Measurements from ENCODE around the gene TAF6.
A peak's percentile ranks its signal among the peaks of the same experiment; 100 is the strongest.

TAF6 gene

DNA sequence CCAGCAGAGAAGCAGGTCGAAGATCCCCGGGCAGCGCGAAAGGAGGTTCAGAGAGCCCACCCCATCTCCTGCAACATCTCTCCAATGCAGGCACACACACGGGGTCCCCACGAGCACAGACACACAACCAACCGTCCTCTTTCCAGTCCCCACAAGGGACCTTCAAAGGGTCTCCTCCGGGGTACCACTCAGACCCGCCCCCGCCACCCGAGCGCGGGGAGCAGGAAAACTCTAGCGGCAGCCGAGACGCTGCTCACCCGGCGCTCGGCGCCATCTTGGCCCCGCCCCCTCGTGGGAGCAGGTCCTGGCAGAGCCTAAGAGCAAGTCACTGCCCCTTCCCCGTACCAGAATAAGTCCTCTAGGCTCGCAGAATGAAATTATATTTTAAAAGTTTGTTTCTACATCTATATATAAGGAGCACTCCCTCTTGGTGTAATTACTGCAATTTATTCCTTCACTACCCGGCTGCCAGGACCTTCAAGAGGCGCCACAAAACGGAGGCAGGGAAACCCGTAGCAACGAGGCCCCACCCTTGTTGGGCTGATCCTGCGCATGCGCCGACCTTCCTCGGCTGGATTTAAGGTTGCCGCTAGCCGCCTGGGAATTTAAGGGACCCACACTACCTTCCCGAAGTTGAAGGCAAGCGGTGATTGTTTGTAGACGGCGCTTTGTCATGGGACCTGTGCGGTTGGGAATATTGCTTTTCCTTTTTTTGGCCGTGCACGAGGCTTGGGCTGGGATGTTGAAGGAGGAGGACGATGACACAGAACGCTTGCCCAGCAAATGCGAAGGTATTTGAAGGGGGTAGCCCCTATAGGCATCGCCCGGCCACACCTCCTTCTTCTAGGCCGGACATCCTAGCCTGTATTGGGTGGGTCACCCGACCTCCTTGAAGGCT is at the start of gene TAF6, which contains the start of gene CNPY4:
Gene TAF6, minus strand, starts transcription at position 287 of the 898 bp plus-strand sequence. CDS start 5,149 bp downstream, outside the sequence.
Gene CNPY4, plus strand, starts transcription at position 563 of the 898 bp plus-strand sequence. Its CDS starts 111 bp downstream, at position 674.
- DNase-seq, result peak; percentile 94

DNA sequence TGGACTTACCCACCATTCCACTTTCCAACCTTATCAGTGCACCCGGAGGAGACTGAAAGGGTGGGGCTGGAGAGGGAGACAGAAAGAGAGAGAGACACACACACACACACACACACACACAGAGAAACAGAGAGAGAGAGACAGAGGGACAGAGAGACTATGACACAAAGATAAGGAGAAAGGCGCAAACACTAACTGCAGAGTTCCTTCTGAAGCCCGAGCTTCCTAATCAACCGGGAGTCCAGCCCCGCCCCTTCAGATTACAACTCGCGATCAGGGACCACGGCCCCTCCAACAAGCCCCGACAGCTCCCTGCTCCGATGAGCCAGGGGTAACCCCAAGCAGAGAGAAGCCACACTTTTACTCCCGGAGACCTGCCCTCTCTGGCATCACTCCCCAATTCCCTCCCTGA is 48.8 kb upstream of the TAF6 start:
- no peak for DNase-seq

DNA sequence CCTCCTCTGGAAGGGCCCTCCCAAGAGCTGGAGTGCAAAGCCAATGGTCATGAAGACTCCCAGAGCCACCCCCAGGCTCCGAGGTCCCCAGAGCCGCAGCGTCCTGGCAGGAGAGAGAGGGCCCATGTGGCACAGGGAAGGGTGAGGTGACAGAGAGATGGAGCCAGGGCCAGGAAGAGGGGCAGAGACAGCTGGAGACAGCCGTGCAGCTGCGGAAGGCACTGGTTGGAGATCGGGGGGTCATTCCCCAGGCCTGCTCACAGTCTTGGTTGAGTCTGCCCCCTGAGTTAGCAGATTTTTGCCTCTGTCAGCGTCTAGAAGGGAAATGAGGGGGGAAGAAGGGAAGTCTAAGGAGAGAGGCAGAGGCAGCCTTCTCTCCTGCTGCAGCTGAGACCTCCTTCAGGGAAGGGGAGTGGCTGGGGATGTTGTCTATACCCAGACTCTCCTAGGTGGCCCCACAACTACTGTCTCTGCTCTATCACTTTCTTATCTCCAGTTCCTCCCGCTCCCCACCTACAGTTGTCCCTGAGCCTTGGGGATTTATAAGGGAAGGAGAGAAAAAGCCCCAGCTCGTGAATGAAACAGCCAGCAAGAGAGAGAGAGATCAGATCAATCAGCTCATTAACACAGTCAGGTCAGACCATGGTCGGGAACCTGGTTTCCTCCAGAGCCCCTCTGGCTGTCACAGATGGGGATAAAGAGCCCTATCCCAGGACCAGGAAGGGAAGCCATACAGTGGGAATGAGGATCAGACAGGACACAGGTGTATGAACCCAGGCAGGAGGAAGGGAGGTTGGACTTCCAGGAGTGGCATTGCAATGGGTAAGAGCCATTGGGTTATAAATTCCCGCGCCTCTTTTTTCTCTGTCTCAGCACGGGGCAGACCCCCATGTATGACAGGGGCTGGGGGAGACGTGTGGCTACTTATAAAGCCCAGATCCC is 48.1 kb upstream of the TAF6 start:
- DNase-seq, result no peak

DNA sequence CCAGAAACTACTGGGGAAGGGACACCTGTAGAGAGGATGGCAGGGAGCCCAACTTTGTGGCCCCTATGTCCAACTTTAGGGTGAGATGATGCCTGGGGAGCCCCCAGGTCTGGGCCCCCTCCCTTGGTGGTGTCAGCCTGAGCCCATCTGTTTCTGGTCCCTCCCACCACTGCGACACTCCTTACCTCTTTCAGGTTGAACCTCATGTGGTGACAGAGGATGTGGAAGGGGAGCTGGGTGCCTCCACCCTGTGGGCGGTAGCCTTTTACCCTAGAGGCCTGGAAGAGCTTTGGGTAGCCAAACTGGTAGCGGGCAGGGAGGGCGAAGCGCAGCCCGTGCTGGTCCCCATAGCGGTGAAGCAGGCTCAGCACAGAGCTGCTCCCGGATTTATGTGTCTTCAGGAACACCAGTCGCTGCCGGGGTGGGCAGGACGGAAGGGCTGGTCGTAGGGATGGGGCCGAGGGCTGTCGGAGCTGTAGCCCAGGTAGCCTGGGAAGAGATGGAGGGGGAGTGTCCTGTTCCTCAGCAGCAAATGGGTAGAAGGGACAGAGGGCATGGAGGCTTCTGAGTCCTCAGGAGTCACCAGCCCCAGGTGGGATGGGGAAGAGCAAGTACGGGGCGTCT is 47.3 kb upstream of the TAF6 start:
- DNase-seq, result no peak

DNA sequence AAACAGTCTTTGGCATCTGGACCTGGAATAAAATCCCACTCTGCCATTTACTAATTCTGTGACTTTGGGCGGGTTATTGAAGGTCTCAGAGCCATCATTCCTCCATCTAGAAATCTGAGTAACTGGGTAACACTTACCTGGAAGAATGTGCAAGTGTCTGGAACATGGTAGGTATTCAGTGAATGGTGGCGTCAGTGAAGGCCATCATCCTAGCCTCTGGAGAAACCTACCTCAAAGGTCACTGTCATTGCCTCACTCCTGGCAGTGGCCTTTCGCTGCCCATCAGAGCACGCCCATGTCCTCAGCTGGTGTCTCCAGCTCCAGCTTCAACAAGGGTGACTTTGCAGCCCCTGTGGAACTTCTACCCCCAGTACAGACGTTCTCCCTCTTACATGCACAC is 44.7 kb upstream of the TAF6 start:
- DNase-seq, result no peak

DNA sequence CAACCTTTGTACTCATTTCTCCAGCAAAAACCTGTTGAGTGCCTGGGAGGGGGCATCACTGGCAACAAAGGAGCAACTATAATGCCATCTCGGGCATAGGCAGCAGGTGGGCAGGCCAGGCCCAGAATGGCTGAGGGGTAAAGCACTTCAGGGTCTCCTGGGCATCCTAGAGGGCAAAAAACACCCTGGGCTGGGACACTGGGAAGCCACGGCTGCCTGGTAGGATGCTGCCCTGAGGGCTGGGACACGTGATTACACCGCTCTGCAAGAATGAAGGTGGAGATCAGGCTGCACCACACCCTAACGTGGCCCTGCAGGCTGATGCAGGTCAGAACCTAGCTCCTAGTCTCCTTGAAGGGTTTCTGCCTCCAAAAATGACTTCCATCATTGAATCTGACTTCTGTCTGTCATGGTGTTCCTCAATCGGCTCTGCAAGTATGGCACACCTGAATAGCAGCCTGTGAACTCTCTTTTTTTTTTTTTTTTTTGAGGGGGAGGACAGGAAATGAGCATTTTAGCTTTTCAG is 43.9 kb upstream of the TAF6 start:
- no peak for DNase-seq

DNA sequence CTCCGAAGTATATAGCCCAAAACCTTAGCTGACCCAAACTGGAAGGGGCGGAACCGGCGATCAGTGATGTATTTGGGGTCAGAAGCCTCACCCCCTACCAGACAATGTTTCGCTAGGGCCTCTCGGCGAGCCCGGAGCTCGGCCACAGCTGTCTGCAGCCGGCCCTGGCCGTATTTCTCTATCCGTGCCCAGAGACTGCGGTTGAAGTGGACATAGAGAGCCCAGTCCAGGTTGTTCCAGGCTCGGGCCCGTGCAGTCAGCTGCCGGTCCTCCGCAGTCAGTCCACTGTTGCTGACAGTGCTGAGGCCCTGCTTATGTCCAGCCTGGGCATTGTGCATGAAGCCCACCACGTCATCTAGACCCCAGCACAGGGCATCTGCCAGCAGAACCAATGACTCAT is 40.9 kb upstream of the TAF6 start:
- DNase-seq, result no peak

DNA sequence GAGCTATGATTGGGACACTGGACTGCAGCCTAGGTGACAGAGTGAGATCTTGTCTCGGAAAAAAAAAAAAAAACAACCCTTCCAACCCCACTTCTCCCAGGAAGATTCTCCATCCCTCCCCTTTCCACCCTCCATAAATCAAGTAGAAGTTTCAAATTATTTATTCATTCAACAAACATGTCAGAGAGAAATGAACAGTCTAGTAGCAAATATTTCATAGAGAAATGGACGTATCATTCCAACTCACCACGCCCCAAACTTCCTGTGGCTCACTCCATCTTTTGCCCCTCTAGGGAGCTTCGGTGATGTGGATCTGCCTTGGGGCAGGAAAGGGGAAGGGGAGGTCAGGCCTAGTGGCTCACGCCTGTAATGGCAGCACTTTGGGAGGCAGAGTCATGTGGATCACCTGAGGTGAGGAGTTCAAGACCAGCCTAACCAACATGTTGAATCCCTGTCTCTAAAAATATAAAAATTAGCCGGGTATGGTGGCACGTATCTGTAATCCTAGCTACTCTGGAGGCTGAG is 40.0 kb upstream of the TAF6 start:
- peak; percentile 19 for DNase-seq

DNA sequence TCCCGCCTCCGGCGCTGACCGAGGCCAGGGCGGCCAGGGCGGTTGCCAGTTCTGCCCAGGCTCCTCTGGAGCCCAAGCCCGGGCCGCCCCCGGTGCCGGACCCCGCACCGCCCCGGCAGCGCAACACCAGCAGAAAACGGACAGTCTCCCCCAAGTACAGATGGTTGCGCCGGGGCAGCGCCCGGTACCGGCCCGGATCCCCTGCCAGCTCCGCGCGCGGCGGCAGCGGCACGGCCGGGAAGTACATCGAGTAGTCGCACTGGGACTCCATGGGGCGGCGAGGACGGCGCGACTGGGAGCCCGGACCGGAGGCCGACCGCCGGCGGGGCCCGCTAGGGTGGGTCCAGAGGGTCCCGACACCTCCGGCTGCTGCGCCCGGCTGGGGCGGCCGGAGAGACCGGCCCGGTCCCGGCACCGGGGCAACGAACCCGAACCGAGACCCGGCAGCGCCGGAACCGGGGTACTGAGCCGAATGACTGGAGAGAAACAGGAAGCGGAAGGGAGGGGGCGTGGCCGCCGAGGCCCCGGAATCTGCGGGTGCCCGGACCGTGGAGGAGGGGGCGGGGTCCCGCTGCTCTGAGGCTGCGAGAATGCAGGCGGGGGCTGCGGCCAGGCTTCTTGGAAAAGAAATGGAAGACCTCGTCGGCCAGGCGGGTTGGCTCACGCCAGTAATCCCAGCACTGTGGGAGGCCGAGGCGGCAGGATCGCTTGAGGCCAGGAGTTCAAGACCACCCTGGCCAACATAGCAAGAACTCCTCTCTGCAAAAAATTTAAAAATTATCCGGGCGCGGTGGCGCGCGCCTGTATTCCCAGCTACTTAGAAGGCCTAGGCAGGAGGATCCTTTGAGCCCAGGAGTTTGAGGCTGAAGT is 39.3 kb upstream of the TAF6 start, which contains the start of gene TRAPPC14:
Gene TRAPPC14, minus strand, starts transcription at position 495 of the 870 bp plus-strand sequence. Its CDS starts 224 bp downstream, at position 271.
- DNase-seq, result peak; percentile 82

DNA sequence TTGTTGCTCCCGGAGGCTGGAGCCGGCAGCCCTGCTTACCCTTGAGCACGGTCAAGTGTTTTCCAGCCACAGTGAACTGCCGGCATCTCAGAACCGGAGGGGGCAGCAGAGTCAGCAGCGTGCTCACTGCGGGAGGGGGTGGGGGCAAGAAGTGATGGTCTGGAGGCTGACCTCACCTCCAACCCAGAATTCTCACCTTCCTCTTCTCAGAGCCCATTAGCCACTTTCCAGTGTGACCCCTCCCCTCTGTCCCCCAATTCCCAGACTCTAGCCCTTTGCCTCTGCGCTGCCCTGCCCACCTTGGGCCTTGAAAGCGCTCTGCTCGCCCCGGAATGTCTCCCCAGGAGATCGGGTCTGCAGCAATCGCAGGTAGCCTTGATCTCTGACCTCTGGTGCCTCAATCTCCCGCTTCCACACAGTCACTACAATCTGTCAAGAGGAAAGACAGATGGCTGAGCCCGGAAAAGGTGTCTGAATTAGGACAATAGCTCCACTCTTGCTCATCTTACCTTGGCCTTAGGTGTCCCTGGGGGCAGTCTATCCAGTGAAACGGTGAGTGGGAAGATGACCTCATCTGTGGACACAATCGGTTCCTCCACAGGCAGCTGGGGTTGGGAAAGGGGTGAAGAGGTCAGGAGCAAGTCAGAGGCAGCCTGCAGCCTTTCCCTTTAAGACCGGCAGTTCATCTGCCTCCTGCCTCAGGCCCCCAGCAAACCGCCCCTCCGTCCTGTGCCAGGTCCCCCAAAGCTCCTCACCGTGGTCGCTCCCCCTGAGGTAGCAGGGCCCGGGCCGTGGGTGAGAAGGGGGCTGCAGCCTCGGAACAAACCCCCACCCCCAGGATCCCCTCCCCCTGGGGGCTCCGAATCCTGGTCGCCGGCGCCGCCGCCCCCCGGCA is 38.4 kb upstream of the TAF6 start:
- DNase-seq, result peak; percentile 73

DNA sequence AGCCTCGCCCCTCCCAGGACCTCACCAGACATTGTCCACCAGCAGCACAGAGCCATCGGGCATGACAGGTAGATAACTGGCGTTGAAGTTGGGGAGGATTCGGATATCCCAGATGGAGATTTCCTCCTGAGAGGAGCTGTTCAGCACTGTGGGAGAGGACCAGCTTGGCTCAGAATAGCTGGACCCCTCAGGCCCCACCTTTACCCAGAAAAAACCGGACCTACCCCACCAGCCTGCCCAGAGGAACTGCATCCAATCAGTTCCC is 37.8 kb upstream of the TAF6 start:
- no peak for DNase-seq

DNA sequence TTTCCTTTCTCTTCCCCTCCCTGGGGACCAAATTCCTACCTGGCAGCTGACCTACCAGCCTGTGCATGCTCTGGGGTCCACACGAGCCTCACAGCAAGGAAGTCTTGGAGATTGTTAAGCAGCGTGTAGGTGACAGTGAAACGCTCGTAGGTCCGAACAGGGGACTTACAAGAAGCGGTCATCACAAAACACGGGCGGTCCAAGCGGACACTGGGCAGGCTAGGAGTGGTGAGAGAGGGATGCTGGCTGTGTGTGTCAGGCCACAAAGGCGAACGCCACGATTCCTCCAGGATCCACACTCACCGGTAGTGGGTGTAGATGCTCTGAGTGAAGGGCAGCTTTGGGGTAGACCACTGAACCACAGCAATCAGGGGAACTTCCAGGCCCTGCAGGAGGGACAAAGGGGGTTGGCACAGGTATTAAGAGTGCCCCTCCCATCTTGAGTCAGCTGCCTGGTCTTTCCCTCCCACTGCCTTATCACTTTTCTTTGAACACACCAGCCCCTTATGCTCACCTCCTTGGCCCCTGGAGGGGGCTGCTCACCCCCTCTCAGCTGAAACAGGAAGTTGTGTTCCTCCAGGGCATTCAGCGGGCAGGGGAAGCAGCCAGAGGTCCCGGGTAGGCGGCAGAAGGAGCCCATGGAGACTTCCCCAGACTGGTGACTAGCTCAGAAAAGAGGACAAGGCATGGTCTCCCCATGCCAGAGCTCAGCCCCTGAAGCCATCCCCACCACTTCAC is 37.3 kb upstream of the TAF6 start:
- DNase-seq, result peak; percentile 39

DNA sequence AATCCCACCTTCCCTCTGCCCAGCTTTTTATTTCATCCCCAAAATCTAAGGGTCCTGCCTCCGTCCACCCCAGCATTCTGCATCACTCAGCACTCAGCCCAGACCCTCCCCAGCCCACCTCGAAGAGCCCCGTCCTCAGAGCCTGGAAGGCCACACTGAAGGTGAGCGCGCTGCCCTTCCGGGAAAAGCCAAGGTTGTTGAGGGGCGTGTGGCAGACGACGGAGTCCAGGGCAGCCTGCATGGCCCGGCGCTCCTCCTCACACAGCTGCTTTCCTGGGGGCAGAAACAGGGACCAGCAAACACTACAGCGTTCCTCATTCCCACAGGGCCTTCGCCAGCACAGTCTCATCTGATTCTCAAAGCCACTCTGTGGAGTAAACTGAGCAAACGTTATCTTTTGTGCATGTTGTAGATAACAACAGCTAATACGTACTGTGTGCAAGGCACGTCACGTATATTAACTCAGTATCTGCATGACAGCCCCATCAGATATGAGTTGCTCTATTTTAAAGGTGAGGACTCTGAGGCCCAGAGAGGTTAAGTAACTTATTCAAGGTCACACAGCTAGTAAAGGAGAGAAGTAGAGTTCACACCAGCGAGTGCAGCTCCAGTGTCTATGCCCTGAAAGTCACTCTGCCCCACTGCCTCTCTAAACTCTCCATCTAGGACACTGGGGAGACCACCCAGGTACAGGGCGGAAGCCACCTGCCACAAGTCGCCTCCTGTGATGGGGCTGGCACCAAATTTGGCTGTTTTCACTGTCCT is 36.6 kb upstream of the TAF6 start:
- no peak for DNase-seq

DNA sequence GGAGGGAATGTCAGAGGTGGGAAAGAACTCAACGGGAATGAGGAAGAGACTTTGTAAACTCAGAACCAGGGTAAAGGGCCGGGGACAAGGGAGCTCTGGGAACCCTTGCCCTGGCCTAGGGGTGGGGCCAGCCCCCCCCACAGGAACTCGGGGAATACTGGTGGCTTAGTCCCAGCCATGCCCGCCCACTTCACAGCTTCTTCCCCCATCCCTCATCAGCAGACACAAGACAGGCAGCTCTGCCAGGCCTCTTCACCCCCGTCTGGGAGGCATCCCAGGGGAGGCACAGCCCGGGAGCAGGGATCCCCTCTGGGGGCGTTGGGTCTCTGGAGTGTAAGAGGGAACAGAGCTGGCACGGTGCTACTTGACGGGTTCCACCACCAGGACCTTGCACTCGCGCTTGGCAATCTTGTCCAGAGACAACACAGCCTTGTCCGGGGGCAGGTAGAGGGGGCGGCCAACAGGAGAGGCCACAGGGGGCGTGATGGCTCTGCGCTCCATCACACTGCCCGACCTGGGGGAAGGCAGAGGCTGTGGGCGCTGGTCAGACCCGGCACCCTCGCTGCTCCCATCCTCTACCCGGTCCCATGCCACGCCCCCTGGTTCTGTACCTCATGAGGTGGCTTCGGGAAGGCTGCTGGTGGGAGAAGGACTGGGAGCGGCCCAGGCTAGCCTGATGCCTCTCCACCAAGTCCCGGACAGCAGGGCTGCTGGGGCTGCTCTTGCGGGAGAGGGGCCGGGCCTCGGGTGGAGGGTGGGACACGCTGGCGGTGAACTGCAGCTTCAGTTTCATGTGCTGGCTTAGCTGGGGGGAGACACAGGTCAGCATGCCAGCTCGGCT is 35.7 kb upstream of the TAF6 start:
- no peak for DNase-seq

DNA sequence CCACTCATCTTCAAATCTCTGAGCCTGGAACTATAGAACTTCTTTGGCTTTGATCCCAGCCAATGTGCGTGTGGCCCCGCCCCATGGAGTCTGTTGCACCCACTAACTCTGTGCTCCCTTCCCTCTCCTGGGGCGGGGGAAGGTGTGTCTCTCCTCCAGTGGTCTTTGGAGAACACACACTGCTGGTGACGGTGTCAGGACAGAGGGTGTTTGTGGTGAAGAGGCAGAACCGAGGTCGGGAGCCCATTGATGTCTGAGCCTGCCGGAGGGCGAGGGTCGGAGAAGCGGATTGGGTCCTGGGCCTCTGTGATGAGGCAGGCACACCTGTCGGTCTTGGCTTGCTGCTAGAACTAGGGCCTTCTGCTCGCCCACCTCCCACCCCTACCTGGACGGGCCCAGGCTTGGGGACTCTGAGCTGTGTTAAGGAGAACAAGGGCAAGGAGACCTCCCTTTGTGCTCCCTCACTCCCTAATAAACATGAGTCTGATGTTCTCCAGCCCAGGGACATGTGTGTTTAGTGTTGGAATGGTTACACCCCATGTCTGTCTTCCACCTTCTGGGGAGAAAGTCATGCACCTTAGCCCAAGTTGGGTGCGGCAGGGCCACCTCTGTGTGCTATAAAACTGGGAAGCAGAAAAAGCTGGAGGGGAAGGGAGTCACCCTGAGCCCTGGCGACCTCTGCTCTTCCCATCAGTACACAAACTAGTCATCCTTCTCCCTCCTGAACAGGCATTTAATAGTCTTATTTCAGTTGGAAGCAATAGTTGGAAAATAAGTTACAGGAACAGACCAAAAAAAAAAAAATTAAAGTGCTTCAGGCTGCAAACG is 34.8 kb upstream of the TAF6 start:
- no peak for DNase-seq

DNA sequence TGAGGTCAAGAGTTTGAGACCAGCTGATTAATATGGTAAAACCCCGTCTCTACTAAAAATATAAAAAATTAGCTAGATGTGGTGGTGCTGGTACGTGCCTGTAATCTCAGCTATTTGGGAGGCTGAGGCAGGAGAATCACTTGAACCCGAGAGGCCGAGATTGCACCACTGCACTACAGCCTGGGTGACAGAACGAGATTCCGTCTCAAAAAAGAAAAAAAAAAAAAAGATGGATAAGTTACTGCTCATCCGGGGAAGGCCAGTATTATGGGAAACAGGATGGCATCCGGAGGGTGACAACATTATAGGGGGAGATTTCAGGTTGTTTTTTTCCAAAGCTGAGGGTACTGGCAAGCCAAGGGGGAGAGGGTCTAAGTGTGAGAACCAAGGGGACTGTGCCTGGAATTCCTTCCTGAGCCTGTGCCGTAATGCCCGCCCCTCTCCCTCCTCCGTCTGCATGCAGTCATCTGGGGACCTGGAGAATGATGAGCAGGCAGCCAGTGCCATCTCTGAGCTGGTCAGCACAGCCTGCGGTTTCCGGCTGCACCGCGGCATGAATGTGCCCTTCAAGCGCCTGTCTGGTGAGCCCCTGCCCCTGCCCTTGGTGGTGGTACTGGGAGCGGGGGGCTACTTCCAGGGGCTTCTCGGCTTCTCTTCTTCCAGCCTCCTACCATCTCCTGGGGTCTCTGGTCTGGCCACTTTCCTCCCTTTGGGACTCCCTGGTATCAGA is 33.9 kb upstream of the TAF6 start:
- DNase-seq, result no peak

Measured in inflammatory macrophage treated with lipopolysaccharide for 4 hours (primary cell).